Measurements from ENCODE around the gene ASPDH.

Gene ASPDH

DNA sequence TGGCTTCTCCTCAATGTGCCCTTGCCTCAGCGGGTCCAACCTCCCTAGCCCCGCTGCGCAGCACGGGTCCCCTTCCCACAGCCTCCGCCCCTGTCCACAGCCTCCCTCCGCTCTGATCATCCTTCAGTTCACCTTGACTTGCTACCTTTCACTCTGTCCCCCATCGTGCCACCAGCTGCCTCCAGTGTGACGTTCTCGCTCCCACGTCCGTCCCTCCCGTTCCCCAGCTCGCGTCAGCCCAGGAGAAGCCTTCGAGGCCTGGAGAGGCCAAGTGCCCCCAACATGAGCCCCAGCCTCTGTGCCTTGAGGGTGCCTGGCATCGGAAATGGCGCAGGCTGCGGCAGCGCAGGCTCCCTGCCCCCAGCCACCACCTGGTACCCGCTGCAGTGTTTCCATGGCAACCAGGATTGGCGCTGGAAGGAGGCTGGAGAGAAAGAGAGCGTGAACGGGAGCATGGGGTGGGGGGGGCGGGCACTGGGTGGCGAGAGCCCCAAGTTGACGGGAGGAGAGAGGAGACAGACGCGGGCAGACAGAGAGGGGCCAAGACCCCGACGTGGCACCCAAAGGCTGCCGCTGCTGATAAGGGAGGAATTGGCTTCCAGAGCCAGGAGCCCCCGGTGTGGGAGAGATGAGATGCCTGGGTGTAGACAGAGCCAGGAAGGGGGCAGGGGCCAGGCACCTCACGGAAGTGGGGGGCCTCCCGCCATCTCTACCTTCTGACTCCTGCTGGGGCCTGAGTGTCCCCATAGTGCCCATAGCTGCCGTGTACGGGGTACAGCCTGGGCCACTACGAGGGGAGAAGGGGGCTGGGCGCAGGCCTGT lies 844 bp upstream of the ASPDH start:
- DNase-seq (ENCODE audit: low spot score) = no peak

DNA sequence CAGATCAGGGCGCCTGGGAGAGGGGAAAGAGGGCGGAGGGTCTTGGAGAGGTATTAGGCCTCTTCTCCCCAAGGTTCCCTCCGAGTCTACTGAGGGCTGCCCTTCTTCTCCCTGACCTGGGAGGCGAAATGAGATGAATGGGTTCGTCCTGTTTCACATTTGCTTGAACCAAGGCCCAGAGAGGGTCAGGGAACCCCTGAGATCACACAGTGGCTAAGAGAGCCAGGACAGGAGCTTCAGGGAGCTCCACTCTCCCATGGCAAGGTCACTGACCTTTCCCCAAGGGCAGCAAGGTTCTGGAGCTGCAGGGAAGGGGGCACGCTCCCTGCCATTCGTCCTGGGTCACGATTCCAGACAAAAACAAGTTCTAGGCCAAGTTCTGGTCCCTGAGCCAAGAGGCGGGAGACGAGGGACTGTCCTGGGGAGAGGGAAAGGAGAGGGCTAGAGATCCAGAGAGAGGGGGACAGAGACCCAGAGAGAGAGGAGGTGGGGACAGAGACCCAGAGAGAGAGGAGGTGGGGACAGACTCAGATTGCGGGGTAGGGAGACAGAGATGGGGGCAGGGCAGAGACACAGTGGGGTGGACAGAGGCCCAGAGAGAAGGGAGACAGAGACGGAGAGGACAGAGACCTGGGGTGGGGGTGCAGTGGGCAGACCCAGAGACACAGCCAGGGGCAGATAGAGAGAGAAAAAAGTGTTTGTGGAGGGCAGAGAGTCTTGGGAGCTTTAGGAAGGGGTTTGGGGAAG lies 541 bp downstream of the ASPDH start:
- no peak for DNase-seq (ENCODE audit: low spot score)

DNA sequence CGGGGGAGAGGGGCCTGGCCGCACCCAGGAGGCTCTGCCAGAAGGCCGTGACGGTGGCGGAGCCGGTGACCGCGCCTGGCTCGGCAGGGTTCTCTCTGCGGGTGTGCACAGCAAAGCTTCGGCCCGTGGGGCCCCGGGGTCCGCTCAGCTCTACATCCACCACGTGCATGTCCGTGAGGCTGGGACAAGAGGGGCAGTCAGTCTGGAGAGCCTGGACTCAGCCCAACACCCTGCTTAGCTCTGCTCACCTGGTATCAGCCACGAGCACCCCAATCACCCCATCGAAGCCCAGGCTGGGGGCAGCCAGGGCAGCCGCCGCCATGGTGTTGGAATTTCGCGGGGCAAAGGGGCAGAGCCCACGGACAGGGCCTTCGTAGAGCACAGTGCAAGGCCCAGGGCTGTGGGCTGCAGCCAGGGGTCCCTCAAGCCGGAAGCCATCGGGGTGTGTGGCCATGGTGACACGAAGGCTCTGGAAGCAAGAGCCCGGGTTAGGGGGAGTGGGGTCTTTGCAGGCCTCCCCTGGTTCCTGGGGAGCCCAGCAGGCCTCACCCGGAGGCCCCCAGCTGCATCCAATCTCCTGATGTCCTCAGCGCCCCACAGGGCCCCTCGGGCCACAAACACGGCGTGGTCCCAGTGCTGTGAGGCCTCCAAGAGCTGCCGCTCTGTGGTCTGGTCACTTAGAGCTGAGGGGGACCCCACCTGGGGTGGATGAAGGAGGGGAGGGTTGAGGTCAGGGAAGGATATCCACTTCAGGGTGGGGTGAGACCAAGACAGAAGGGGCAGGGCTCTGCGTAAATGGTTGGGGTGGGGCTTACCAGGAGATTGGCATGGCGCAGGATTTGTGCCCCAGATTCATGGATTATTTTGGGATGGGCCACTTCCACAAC lies 1.4 kb downstream of the ASPDH start:
- no peak for DNase-seq (ENCODE audit: low spot score)

DNA sequence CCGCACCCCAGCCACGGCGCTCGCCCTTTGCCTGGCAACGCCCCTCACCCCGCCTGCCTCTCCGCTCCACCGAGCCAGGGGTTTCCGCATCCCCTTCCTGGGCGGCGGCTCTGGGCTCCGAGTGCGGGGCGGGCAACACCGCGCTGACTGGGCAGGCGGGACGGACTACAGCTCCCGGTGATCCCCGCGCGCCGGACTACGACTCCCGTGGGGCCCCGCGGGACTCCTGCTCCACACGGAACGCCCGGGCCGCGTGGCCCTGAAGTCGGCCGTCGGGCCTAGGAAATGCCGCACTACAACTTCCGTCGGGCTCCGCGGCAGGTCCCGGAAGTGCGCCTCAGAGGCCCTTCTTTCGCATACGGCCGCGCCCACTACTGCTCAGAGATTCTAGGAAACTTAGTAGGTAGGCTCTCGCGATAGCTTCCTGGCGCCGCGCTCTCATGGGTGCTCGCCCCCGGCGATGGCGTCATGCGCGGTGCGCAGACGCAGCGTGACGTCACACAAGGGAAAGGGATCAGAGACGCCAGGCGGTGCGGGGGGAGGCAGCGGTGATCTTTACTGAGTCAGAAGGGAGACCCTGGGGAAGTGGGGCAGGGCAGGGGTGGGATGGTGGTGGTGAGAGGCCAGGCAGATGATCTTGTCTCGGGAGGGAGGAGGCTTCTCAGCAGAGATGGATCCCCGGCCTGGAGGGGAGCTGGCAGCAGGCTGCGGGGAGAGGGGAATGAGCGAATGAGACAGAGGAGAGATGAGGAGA lies 2.5 kb downstream of the ASPDH start, which contains the start of gene JOSD2:
TSS of gene JOSD2 (minus strand) at position 123 of the 754 bp plus-strand sequence. CDS start 760 bp downstream, outside the sequence.
- DNase-seq (ENCODE audit: low spot score) = peak; percentile 92

DNA sequence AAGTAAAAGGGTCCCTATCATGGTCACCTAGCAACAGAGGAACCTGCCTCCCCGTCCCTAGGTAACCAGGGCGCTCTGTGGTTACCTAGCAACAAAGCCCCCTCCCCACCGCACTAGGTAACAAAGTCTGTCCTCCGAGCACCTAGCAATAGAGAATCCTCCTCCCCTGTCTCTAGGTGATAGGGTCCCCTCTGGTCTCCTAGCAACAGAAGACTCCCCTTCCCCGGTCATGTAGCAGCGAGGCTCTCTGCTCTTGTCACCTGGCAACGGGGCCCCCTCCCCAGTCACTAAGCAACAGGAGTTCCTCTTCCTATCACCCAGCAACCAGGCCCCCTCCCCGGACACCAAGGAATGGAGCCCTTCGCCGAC lies 3.0 kb downstream of the ASPDH start:
- no peak for DNase-seq (ENCODE audit: low spot score)

DNA sequence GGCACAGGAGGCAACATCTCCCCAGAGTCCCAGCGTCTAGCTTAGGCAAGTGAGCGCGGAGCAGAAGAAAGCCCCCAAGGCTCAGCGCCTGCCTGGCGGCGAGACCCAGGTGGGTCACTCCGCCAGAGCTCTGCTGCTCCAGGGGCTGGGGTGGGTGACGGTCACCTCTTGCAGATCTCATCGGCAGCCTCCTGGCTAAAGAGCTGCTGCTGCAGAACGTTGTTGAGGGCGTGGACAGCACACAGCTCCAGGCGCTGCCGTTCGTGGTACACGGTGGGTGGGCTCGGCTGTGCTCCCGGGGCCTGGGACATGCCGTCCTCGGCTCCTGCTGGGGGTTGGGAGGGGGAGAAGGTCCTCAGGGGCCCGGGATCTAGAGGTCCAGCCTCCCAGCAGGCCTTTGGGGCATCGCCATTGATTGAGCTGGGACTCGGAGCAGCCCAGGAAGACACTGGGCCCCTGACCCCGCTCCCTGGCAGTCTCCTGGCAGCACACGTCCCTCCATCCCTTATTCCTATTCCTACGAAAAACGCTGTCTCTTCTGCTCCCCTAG lies 3.5 kb downstream of the ASPDH start:
- DNase-seq (ENCODE audit: low spot score) = no peak

DNA sequence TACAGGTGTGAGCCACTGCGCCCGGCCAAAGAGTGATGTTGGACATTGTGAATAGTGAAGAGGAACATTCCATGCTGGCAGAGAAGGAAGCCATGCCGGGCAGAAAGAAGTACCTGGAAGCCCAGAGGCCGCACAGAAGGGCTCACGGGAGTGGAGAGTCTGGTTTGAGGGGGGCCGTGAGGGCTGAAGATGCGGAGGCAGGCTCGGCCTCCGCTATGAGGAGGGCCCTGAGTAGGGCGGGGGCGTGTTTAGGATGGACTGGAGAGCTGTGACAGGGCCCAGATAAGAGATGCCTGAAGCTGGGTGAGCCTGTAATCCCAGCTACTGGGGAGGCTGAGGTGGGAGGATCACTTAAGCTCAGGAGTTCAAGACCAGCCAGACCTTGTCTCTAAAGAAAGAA lies 4.3 kb downstream of the ASPDH start:
- no peak for DNase-seq (ENCODE audit: low spot score)

DNA sequence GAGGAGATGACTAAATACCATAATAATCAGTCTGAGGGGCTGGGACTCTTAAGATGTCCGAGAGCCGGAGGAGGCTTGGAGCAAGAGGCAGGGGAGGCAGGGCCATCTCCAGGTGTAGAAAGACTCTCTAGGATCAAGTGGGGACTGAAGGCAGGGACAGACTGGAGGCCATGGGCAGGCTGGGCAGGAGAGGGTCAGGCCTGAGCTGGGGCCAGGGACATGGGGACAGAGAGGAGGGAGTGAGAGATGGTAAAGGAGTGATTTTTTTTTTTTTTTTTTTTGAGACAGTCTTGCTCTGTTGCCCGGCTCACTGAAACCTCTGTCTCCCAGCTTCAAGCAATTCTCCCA lies 4.9 kb downstream of the ASPDH start:
- no peak for DNase-seq (ENCODE audit: low spot score)

DNA sequence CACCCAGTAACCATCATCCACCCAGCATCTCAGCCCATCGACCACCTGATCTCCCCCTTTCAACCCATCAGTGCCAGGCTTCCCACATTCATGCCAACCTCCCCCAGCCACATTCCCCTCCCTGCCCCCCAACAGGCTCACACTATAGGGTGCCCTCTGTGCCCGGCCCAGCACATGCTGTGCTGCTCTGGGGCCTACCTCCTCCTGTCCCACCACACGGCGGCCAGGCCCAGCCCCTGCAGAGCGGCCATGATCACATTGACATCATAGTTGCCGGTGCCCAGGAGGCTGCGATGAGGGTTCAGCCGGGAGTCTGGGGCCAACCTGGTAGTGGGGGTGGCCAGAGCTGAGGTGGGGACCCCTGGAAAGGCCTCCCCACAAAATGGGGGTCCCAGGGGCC lies 6.3 kb downstream of the ASPDH start:
- DNase-seq (ENCODE audit: low spot score) = no peak

DNA sequence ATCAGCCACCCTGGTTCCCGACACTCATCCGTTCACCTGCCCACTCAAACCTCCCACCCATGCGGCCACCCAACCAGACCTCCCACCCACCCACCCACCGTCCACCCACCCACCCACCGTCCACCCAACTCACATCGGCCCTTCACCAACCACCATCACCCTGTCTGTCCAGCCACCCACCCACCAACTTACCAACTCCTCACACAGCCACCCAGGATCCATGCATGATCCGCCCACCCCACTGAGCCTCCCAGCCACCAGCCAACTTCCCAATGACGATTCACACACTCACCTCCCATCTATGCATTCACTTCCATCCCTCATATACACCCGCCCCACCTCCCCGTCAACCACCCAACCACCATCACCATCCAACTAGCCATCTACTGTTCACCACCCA lies 7.0 kb downstream of the ASPDH start:
- DNase-seq (ENCODE audit: low spot score) = no peak

DNA sequence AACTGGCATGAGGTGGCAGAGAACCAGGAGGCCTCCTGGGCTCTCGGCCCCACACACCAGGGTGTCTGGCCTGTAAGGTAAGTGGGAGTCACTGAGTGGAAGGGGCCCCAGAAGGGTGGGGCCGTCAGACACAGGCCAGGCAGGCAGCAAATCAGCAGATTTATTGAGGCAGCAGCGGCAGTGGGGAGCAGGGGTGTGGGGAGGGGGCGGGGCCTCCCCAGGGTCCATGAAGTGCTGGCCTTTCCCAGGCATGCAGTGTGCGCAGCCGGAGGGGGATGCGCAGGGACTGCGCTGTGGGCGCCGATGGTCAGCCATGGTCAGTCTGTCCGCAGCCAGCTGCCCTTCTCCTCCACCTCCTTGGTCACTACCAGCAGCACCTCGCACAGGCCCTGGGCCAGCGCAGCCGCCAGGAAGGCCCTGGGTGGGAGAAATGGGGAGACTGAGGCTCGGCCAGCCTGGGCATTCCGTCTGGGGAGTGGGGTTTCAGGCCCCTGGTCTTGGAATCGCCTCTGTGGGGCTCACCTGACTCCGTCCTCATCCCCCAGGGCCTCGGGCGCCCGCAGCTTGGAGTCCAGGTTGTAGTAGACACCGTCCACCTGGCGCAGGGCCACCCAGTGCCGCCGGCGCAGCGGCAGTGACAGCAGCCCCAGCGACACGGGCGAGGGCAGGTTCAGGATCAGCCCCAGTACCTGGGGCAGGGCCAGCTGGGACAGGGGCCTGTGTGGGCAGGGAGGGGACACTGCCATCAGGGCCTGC lies 7.7 kb downstream of the ASPDH start:
- DNase-seq (ENCODE audit: low spot score) = no peak

DNA sequence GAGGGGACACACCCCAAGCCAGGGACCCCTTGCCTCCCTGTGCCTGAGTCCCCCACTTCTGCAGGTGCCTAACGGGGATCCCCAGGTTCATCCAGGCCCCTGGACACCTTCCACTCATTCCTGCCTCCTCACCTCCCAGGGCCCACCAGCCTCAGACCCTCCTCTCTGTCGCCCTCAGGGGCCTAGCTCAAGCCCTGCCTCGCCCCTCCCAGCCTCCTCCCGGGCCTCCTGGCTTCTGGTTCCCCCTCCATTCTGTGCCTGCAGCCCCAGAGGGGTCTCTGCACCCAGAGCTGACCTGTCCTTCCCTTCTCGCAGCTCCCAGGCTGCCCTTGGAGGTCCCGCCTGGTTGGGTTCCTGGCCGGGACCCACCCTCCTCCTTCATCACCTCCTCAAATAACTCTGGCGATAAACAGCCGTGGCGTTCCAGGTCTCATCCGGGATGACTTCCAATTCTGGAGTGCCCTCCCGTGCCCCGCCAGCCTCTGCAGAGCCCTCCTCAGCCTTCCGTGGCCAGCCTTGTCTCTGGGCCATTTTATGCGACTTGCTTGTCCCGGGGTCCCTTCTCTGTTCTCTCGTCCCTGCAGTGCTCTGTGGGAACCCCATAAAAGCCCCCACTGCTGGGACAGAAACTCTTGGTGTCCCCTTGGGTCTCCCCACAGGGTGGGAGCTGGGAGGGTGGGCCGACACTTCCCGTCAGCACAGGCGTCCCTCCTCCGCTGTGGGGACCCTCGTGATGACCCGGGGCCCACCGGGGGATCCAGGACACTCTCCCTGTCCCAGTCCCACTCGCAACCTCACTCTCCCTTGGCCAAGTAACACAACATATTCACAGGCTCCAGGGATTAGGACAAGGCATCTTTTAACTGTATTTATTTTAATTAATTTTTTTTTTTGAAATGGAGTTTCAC lies 11.9 kb downstream of the ASPDH start:
- DNase-seq (ENCODE audit: low spot score) = no peak

DNA sequence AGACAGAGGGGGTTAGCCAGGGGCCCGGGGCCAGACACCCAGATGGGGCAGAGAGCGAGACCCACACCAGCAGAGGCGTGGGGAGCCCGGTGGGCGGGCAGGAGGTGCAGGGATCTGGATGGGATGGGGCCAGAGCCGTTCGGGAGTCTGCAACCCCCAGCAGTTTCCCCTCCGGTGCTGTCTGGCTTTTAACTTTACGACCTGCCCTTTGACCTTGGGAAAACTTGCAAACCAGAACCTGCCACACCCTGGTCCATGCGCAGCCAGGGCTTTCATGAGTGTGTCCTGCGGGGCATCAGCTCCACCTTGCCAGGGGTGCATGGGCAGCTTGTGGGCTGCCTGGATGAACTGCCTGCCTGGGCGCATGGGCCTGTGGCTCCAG lies 12.5 kb downstream of the ASPDH start:
- no peak for DNase-seq (ENCODE audit: low spot score)

DNA sequence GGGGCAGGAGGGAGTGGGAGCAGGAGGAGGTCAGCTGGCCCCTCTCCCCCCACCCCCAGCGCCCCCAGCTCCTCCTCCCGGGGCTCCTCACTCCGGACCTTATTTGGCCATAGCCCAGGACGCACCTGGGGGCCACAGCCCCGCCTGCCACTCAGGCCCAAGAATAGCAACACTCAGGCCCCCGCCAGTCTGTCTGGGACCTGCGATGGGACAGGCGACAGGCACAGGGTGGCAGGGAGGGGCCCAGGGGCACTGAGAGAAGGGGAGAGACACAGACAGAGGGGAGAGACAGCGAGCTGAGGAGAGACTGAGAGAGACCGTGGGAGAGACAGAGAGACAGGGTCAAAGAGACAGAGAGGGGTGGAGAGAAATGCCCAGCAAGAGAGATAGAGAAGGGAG lies 13.0 kb downstream of the ASPDH start:
- DNase-seq (ENCODE audit: low spot score) = no peak

DNA sequence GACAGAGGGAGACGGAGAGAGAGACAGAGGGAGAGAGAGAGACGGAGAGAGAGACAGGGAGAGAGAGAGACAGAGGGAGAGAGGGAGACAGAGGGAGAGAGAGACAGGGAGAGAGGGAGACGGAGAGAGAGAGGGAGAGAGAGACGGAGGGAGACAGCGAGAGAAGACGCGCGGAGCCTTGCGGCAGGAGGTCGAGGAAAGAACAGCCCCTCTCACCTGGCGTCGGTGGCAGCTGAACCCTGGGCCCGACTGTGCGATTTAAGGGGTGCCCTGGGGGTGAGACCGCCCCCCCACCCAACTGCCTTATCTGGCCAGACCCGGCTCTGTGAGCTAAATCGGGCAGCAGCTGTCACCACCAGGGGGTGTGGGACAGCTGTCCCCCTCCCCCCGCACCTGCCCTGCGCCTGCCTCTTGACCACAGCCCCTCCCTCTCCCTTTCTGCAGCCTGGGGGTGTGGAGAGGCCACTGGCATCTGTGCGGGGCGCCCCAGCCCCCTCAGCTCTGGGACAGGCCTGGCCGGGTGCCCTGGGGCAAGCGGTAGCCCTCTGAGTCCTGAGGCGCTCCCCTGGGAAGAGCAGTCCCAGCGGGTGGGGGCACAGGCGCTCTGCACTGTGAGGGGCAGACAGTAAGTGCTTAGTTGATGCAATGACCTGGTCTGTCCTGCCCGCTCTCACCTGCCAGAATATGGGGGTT lies 13.5 kb downstream of the ASPDH start:
- no peak for DNase-seq (ENCODE audit: low spot score)

DNA sequence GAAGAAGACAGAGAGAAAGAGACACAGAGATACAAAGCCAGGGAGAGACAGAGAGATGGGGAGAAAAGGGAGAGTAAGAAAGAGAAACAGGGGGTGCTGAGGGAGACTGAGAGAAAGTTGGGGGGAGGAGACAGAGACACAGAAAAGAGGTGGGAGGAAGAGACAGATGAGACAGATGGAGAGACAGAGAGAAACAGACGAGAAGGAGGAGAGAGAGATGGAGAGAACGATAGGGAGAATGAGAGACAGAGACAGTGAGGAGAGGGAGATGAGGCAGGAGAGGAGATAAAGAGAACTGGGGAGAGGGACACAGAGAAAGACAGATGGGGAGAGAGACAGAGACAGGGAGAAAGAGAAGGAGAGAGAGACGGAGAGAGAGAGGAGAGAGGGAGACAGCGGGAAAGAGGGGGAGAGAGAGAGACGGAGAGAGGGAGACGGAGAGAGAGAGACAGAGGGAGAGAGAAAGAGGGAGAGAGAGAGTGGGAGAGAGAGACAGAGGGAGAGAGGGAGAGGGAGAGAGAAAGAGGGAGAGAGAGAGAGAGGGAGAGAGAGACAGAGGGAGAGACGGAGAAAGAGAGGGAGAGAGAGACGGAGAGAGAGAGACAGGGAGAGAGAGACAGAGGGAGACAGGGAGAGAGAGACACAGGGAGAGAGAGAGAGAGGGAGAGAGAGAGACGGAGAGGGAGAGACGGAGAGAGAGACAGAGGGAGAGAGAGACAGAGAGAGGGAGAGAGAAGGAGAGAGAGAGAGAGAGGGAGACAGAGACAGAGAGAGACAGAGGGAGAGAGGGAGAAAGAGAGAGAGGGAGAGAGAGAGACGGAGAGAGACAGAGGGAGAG lies 15.3 kb downstream of the ASPDH start:
- DNase-seq (ENCODE audit: low spot score) = no peak

DNA sequence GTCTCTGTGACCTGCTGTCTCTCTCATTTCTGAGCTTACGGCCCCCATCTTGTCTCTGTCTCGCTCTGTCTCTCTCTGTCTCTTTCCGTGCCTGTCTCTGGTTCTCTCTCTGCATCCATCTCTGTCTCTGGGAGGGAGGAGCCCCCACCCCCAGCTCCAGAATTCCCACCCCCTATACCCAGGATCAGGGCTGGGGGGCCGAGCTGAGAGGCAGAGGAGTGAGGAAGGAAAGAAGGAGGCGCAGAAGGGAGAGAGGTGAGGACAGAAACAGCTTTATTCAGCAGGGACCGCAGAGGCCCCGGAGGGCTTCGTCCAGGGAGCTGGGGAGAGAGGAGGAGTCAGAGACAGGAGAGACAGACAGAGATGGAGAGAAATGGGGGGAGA lies 16.7 kb downstream of the ASPDH start:
- no peak for DNase-seq (ENCODE audit: low spot score)

Measured in HuH-7 (cell line).